Neuronal stem cell (in vitro differentiated cells): ENCODE data around the gene PLRG1.

Source experiments
- DNase-seq: peaks from one replicate; pipeline ENCODE4 v3.0.0-alpha.2; 2013; ENCODE audit warnings: low spot score
- H2AFZ ChIP-seq: one replicate; pipeline ENCODE4 v1.6.1; 2013; ENCODE audit warnings: mild to moderate bottlenecking, low read length, inconsistent platforms
- H2AK5ac ChIP-seq: 2 replicates; pipeline ENCODE4 v1.6.1; 2013; ENCODE audit warnings: low read depth, mild to moderate bottlenecking, inconsistent platforms, low read length, moderate library complexity, mixed read lengths
- H2BK120ac ChIP-seq: 2 replicates; pipeline ENCODE4 v1.6.1; 2013; ENCODE audit warnings: low read depth, mild to moderate bottlenecking, inconsistent platforms, low read length, moderate library complexity, mixed read lengths
- H2BK12ac ChIP-seq: one replicate; pipeline ENCODE4 v1.6.1; 2013; ENCODE audit warnings: low read length, inconsistent platforms
- H2BK15ac ChIP-seq: 2 replicates; pipeline ENCODE4 v1.6.1; 2013; ENCODE audit warnings: mild to moderate bottlenecking, low read length, inconsistent platforms, mixed read lengths
- H2BK5ac ChIP-seq: one replicate; pipeline ENCODE4 v1.6.1; 2013; ENCODE audit warnings: inconsistent platforms, mild to moderate bottlenecking, low read length, moderate library complexity
- H3K14ac ChIP-seq: one replicate; pipeline ENCODE4 v1.6.1; 2013; ENCODE audit warnings: low read length, inconsistent platforms
- H3K18ac ChIP-seq: 2 replicates; pipeline ENCODE4 v1.6.1; 2013; ENCODE audit warnings: low read length, inconsistent platforms
- H3K23ac ChIP-seq: 2 replicates; pipeline ENCODE4 v1.6.1; 2013; ENCODE audit warnings: low read depth, mild to moderate bottlenecking, mixed read lengths, low read length, inconsistent platforms; ENCODE audit not compliant: poor library complexity
- H3K27ac ChIP-seq: replicated peaks from 3 replicates; pipeline ENCODE4 v1.5.1; 2013; ENCODE audit warnings: low read length, inconsistent platforms
- H3K27me3 ChIP-seq, 3 experiments: 2 replicates each; pipeline ENCODE4 v1.6.1; 2013; ENCODE audit warnings: low read length in 3 of 3, mild to moderate bottlenecking in 2 of 3, inconsistent platforms in 1 of 3, low read depth in 1 of 3, mixed read lengths in 1 of 3, moderate library complexity in 1 of 3; ENCODE audit not compliant: control insufficient read depth in 3 of 3, insufficient read depth in 3 of 3
- H3K36me3 ChIP-seq, 2 donors: replicated peaks in 1 of 2; 2 replicates each; pipeline ENCODE4 v1.6.1; 2013; ENCODE audit warnings: low read length in 2 of 2; ENCODE audit not compliant: control insufficient read depth in 2 of 2, insufficient read depth in 2 of 2
- H3K4ac ChIP-seq: 2 replicates; pipeline ENCODE4 v1.6.1; 2013; ENCODE audit warnings: inconsistent platforms, mild to moderate bottlenecking, low read length, moderate library complexity
- H3K4me1 ChIP-seq, 2 donors: 1 replicate in 1 of 2; 2 replicates in 1 of 2; pipeline ENCODE4 v1.6.1; 2013; ENCODE audit warnings: low read length in 2 of 2, low read depth in 1 of 2; ENCODE audit not compliant: control insufficient read depth in 2 of 2, insufficient read depth in 1 of 2
- H3K4me2 ChIP-seq: one replicate; pipeline ENCODE4 v1.6.1; 2013; ENCODE audit warnings: mild to moderate bottlenecking, low read length, inconsistent platforms; ENCODE audit not compliant: insufficient read depth, poor library complexity, severe bottlenecking
- H3K4me3 ChIP-seq, 2 donors: 2 replicates each; pipeline ENCODE4 v1.5.1; 2013; ENCODE audit warnings: low read length in 2 of 2, mild to moderate bottlenecking in 2 of 2, inconsistent platforms in 1 of 2, moderate library complexity in 1 of 2
- H3K79me1 ChIP-seq: one replicate; pipeline ENCODE4 v1.6.1; 2013; ENCODE audit warnings: low read depth, mild to moderate bottlenecking, inconsistent platforms, low read length, moderate library complexity
- H3K9ac ChIP-seq: one replicate; pipeline ENCODE4 v1.6.1; 2013; ENCODE audit warnings: mild to moderate bottlenecking, low read depth, low read length, inconsistent platforms; ENCODE audit not compliant: poor library complexity
- H3K9me3 ChIP-seq, 2 donors: replicated peaks in 1 of 2; 2 replicates each; pipeline versions ENCODE3 to v1.6.1; 2013; ENCODE audit warnings: low read length in 2 of 2, mild to moderate bottlenecking in 2 of 2, inconsistent platforms in 1 of 2, low read depth in 1 of 2, mixed read lengths in 1 of 2, moderate library complexity in 1 of 2; ENCODE audit not compliant: control insufficient read depth in 2 of 2, insufficient read depth in 1 of 2
- H4K8ac ChIP-seq: one replicate; pipeline ENCODE4 v1.6.1; 2013; ENCODE audit warnings: low read depth, mild to moderate bottlenecking, inconsistent platforms, low read length, moderate library complexity
- H4K91ac ChIP-seq: one replicate; pipeline ENCODE4 v1.6.1; 2013; ENCODE audit warnings: low read length, low read depth, mild to moderate bottlenecking, inconsistent platforms; ENCODE audit not compliant: poor library complexity
- WGBS, 2 donors: extraction: QIAGEN DNeasy Blood & Tissue Kit; methylation state at CpG; one replicate each; pipeline ENCODE4 v1.1.7; 2013; ENCODE audit warnings: missing lambda C conversion rate in 2 of 2, mixed read lengths in 1 of 2; ENCODE audit not compliant: insufficient read length in 2 of 2, insufficient replicate concordance in 1 of 2; ENCODE audit errors: extremely low coverage in 2 of 2; 5-methylcytosine and 5-hydroxymethylcytosine counted together

The PLRG1 gene

DNA sequence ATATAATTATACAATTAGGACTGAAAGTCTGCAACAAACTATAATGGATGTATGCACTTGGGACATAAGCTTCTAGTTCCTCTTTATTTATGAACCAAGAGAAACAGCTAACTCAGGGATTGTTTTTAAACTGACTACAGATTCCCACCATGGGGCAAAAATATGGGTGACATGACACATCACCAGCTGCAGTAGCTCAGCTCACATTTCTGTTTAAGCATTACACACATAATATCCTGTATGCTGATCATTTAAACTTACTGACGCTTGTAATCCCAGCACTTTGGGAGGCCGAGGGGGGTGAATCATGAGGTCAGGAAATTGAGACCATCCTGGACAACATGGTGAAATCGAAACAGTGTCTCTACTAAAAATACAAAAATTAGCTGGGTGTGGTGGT is 24.1 kb upstream of the PLRG1 start:
- Histone ChIP-seq H2AFZ (no peak overlapping the region), H4K8ac (no peak overlapping the region), H3K14ac (no peak overlapping the region), H3K36me3 (no peaks in the 10 kb centered on the region), H3K9me3 (no peaks in the 10 kb centered on the region), H3K79me1 (no peaks in the 10 kb centered on the region), H3K4me2 (no peak overlapping the region), H2BK12ac (no peak overlapping the region), H3K4me1 (no peaks in the 10 kb centered on the region), H3K4me3 (no peak overlapping the region), H3K4ac (no peak overlapping the region), H3K27ac (no peak overlapping the region), H2BK5ac (no peak overlapping the region), H3K18ac (no peak overlapping the region), H2BK15ac (no peak overlapping the region), H2AK5ac (no peak overlapping the region), H3K27me3 (no peaks in the 10 kb centered on the region), H4K91ac (no peak overlapping the region), H3K23ac (no peak overlapping the region), H2BK120ac (no peak overlapping the region), H3K9ac (no peak overlapping the region)
- WGBS, 2 donors = no CpG with 5 or more reads among the region's 3 CpGs
- DNase-seq = no peak

DNA sequence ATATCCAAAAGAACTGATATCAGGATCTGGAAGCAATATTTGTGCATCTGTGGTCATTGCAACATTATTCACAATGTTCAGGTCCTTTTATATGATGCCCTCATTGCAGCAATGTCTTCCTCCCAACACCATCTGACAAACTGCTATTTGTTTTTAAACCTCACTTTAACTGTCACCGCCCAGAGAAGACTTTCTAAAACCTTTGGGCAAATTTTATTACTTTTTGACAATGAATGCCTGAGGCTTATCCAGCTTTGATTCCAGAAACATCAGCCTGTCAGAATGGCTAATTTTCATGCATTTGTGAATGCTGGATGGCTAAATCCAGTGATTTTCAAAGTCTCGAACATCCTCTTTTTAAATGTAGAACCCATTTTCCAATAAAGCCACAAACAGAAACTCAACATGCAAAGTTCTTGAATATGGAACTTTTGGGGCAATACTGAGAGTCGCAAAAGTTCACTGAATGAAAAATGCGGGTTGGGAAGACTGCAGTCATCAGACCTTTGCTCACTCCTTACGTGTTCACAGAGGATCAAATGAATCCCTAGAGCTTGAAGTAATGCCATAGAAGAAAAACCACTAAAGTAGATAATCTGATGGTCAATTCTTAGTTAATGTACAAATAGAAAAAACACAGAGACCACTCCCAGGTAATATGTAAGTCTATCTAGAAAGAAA is 23.1 kb upstream of the PLRG1 start:
- H3K36me3 ChIP-seq = no peaks in the 10 kb centered on the region
- no peak overlapping the region for H2BK15ac ChIP-seq
- H2BK12ac ChIP-seq = no peak overlapping the region
- H3K27me3 ChIP-seq = no peaks in the 10 kb centered on the region
- H3K9me3 ChIP-seq = no peaks in the 10 kb centered on the region
- DNase-seq = no peak
- H3K4me3 ChIP-seq = no peak overlapping the region
- H3K18ac ChIP-seq = no peak overlapping the region
- H2BK120ac ChIP-seq = no peak overlapping the region
- no CpG with 5 or more reads among the region's 5 CpGs for WGBS, 2 donors
- no peak overlapping the region for H3K9ac ChIP-seq
- no peak overlapping the region for H3K4ac ChIP-seq
- no peak overlapping the region for H3K23ac ChIP-seq
- H4K8ac ChIP-seq = no peak overlapping the region
- H3K4me1 ChIP-seq = no peaks in the 10 kb centered on the region
- no peak overlapping the region for H3K27ac ChIP-seq
- no peaks in the 10 kb centered on the region for H3K79me1 ChIP-seq
- no peak overlapping the region for H2AK5ac ChIP-seq
- H3K14ac ChIP-seq = no peak overlapping the region
- H2BK5ac ChIP-seq = no peak overlapping the region
- no peak overlapping the region for H4K91ac ChIP-seq
- H3K4me2 ChIP-seq = no peak overlapping the region
- no peak overlapping the region for H2AFZ ChIP-seq

DNA sequence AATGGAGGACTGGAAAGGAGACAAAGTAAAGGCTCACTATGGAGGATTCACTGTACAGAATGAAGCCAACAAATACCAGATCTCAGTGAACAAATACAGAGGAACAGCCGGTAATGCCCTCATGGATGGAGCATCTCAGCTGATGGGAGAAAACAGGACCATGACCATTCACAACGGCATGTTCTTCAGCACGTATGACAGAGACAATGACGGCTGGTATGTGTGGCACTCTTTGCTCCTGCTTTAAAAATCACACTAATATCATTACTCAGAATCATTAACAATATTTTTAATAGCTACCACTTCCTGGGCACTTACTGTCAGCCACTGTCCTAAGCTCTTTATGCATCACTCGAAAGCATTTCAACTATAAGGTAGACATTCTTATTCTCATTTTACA is 19.4 kb upstream of the PLRG1 start:
- Histone ChIP-seq H2BK5ac (no peak overlapping the region), H3K4me3 (no peak overlapping the region), H2BK120ac (no peak overlapping the region), H2AFZ (no peak overlapping the region), H3K23ac (no peak overlapping the region), H3K14ac (no peak overlapping the region), H3K18ac (no peak overlapping the region), H3K4me1 (no peaks in the 10 kb centered on the region), H4K91ac (no peak overlapping the region), H3K9me3 (no peaks in the 10 kb centered on the region), H3K36me3 (no peaks in the 10 kb centered on the region), H4K8ac (no peak overlapping the region), H2AK5ac (no peak overlapping the region), H3K27me3 (peaks cover 0 to 3% (median 0%) of the 10 kb centered on the region in 3 experiments), H3K9ac (no peak overlapping the region), H3K4ac (no peak overlapping the region), H3K27ac (no peak overlapping the region), H3K79me1 (no peaks in the 10 kb centered on the region), H2BK12ac (no peak overlapping the region), H2BK15ac (no peak overlapping the region), H3K4me2 (no peak overlapping the region)
- no CpG with 5 or more reads among the region's 5 CpGs for WGBS, 2 donors
- DNase-seq = no peak

DNA sequence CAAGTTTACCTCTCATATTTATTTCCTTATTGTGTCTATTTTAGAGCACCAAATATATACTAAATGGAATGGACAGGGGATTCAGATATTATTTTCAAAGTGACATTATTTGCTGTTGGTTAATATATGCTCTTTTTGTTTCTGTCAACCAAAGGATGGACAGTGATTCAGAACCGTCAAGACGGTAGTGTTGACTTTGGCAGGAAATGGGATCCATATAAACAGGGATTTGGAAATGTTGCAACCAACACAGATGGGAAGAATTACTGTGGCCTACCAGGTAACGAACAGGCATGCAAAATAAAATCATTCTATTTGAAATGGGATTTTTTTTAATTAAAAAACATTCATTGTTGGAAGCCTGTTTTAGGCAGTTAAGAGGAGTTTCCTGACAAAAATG is 18.8 kb upstream of the PLRG1 start:
- H3K4me2 ChIP-seq = no peak overlapping the region
- H3K23ac ChIP-seq = no peak overlapping the region
- no peaks in the 10 kb centered on the region for H3K9me3 ChIP-seq
- no peak overlapping the region for H4K8ac ChIP-seq
- no peak overlapping the region for H3K4ac ChIP-seq
- no peak overlapping the region for H4K91ac ChIP-seq
- no peak overlapping the region for H2BK5ac ChIP-seq
- no peak overlapping the region for H2AK5ac ChIP-seq
- H3K9ac ChIP-seq = no peak overlapping the region
- no peaks in the 10 kb centered on the region for H3K36me3 ChIP-seq
- no CpG with 5 or more reads among the region's 3 CpGs for WGBS, 2 donors
- H3K27me3 ChIP-seq = peaks cover 0 to 3% (median 0%) of the 10 kb centered on the region in 3 experiments
- no peak overlapping the region for H2BK15ac ChIP-seq
- no peak overlapping the region for H3K18ac ChIP-seq
- H3K27ac ChIP-seq = no peak overlapping the region
- no peak overlapping the region for H2BK12ac ChIP-seq
- no peak overlapping the region for H3K4me3 ChIP-seq
- H2BK120ac ChIP-seq = no peak overlapping the region
- no peak overlapping the region for H3K14ac ChIP-seq
- no peaks in the 10 kb centered on the region for H3K4me1 ChIP-seq
- H3K79me1 ChIP-seq = no peaks in the 10 kb centered on the region
- no peak for DNase-seq
- H2AFZ ChIP-seq = no peak overlapping the region
